ENCODE measurements around the gene ARPIN.
A peak's percentile ranks its signal among the peaks of the same experiment; 100 is the strongest.
"Not testable (repeated sequence)": the region's sequence is repeated elsewhere in the genome, so short reads cannot be mapped to it uniquely, and the experiment has no call there.

Gene ARPIN

DNA sequence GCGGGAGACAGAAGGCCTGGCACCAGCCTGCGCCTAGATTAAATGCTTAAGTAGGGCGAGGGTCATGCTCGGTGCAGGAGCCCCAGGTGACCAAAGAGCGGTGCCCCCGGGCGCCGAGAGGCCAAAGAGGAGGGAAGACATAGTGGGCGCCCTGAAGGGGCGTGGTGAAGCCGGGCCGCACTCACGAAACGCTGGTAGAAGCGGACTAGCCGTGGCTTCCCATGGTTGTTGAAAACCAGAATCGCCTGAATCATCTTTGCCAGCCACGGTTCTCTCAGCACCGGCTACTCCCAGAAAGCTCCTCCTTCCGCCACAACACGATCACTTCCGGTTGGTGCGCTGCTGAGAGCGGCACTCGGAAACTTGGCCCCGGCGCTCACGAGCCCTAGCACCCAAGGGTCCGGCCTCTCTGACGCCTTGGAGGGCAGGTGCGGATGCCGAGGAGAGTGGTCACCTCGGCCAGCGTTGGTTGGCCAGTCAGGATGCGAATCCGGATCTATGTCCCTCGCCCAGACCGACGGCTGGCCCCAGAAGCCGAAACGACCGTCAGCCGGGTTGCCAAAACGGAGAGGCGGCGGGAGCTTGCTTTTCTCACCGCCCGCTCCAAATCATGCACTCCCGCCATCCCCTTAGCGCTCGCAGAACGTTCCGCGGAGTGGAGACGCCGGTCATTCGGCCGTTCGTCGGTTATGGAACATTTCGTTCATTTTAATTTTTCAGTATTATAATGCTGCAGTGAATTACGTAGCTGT, 18.9 kb downstream of the ARPIN start, which contains the start of gene AP3S2:
AP3S2 (minus strand) TSS at position 299 of the 752 bp plus-strand sequence; CDS start at position 254, 45 bp downstream.
- DNase-seq, result peak; percentile 92 to 95
- intact Hi-C loops (cut with DNase I; ENCODE audit: low total_unique reads), result no loop called here

DNA sequence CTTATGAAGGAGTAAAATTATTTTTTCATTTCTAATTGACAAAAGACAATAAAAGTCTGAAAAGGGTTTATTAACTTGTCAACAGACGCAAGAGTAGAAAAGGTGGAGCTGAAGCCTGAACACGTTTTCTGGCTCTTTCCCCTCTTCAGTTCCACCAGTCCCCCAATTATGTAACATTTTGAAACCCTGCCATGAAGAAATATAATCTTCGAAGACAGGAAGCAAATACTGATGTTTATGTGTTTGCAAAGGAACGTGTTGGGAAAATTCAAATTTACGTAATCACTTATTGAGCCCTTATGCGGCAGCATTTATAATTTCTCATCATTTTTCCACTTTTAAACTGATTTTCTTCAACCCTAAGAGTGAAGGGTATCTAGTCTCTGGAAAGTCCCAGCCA, 19.7 kb downstream of the ARPIN start:
- Histone ChIP-seq H3K27me3 (no peaks in the 10 kb centered on the region), H3K9me3 (no peaks in the 10 kb centered on the region), H3K4me3 (peak overlapping the region; percentile 92 to 99), H3K27ac (peak overlapping the region; percentile 92 to 95), H3K4me1 (peaks cover 0 to 13% (median 12%) of the 10 kb centered on the region in 4 donors), H3K36me3 (peaks cover 7 to 15% (median 9%) of the 10 kb centered on the region in 3 donors)
- no peak for DNase-seq
- intact Hi-C loops (cut with DNase I; ENCODE audit: low total_unique reads), result no loop called here
- TF ChIP-seq, protein P1, sequence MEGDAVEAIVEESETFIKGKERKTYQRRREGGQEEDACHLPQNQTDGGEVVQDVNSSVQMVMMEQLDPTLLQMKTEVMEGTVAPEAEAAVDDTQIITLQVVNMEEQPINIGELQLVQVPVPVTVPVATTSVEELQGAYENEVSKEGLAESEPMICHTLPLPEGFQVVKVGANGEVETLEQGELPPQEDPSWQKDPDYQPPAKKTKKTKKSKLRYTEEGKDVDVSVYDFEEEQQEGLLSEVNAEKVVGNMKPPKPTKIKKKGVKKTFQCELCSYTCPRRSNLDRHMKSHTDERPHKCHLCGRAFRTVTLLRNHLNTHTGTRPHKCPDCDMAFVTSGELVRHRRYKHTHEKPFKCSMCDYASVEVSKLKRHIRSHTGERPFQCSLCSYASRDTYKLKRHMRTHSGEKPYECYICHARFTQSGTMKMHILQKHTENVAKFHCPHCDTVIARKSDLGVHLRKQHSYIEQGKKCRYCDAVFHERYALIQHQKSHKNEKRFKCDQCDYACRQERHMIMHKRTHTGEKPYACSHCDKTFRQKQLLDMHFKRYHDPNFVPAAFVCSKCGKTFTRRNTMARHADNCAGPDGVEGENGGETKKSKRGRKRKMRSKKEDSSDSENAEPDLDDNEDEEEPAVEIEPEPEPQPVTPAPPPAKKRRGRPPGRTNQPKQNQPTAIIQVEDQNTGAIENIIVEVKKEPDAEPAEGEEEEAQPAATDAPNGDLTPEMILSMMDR (IDR thresholded peaks at IDR 0.05), result no peak

More for the DNA sequence above, 18.9 kb downstream of the ARPIN start, which contains the start of gene AP3S2:
- H3K4me3 ChIP-seq, result peak within 1 kb of the TSS; percentile 92 to 99
- peaks cover 0 to 7% (median under 1%) of the 10 kb centered on the region in 3 donors for H3K36me3 ChIP-seq
- H3K27ac ChIP-seq, result peak within 1 kb of the TSS; percentile 92 to 95
- no peaks in the 10 kb centered on the region for H3K9me3 ChIP-seq
- H3K27me3 ChIP-seq, result no peaks in the 10 kb centered on the region
- TF ChIP-seq, protein P1 (IDR thresholded peaks at IDR 0.05), result no peak
- peaks cover 0 to 13% (median 12%) of the 10 kb centered on the region in 4 donors for H3K4me1 ChIP-seq

DNA sequence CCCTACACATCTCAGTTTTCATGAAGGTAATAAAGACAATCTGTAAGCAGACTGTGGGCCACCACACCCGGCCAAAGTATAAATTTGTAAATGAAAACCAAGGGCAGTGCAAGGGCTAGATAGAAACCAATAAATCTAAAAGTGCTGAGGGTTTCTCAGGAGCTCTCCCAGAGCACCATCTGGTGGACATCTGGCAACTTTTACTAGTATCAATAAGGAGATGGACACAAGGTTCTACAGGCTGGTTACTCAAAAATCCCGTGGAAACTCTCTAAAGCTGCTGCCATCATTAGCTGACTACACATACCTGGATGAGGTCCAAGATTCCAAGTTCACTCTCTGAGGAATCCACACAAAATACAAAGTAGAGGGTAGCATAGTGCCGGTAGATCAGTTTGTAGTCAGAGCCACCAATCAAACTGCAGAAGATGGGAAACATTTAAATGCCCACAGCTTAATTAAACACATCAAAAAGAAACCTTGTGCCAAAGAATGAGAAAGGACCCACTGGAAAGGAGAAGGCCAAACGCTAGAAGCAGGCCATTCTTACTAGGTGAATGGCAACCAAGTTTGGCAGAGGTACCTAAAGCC, 24.4 kb downstream of the ARPIN start:
- H3K27me3 ChIP-seq, result no peaks in the 10 kb centered on the region
- H3K4me1 ChIP-seq, result peaks cover 0 to 13% (median 12%) of the 10 kb centered on the region in 4 donors
- peaks cover 35 to 61% (median 49%) of the 10 kb centered on the region in 3 donors for H3K36me3 ChIP-seq
- no peak overlapping the region for H3K4me3 ChIP-seq
- intact Hi-C loops (cut with DNase I; ENCODE audit: low total_unique reads), result no loop called here
- H3K27ac ChIP-seq, result no peak overlapping the region
- TF ChIP-seq, protein P1 (IDR thresholded peaks at IDR 0.05), result no peak
- DNase-seq, result no peak
- H3K9me3 ChIP-seq, result no peaks in the 10 kb centered on the region

DNA sequence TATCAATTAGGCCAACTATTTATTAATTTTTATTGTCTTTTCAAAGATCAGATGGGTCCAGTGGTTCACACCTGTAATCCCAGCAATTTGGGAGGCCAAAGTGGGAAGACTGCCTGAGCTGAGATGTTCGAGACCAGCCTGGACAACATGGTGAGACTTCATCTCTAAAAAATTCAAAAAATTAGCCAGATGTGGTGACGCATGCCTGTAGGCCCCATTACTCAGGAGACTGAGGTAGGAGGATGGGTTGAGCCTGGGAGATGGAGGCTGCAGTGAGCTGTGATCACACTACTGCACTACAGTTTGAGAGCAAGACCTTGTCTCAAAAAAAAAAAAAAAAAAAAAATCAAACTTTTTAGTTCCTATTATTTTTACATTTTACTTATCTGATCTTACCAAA, 27.1 kb downstream of the ARPIN start:
- intact Hi-C loops (cut with DNase I; ENCODE audit: low total_unique reads), result no loop called here
- Histone ChIP-seq H3K27me3 (no peaks in the 10 kb centered on the region), H3K27ac (no peak overlapping the region), H3K36me3 (peaks cover 35 to 87% (median 65%) of the 10 kb centered on the region in 3 donors), H3K4me3 (no peak overlapping the region), H3K4me1 (no peaks in the 10 kb centered on the region), H3K9me3 (no peaks in the 10 kb centered on the region)
- no peak for DNase-seq
- TF ChIP-seq, protein P1 (IDR thresholded peaks at IDR 0.05), result no peak

DNA sequence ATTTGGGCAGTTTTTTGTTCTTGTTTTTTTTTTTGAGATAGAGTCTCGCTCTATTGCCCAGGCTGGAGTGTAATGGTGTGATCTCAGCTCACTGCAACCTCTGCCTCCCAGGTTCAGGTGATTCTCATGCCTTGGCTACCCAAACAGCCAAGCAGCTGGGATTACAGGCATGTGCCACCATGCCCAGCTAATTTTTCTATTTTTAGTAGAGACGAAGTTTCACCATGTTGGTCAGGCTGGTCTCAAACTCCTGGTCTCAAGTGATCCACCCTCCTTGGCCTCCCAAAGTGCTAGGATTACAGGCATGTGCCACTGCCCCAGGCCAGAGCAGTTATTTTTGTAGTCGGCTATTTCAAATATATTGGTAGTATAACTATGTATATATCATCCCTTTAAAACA, 27.6 kb downstream of the ARPIN start:
- H3K27me3 ChIP-seq; DNase-seq; H3K9me3 ChIP-seq; H3K4me3 ChIP-seq; H3K27ac ChIP-seq; H3K4me1 ChIP-seq; intact Hi-C loops (cut with DNase I; ENCODE audit: low total_unique reads): not testable (repeated sequence)
- peaks cover 35 to 91% (median 69%) of the 10 kb centered on the region in 3 donors for H3K36me3 ChIP-seq

DNA sequence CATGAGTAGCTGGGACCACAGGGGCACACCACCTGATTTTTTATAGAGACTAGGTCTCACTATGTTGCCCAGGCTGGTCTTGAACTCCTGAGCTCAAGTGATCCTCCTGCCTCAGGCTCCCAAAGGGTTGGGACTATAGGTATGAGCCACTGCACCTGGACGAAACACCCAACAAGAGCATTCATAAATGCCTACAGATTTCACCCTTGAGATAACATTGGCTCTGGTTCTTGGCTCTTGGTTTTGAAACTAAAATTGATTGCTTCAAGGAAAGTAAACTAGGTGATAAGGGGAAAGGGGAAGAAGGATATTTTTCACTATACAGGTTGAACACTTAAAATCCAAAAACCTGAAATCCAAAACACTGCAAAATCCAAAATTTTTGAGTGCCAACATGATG, 29.2 kb downstream of the ARPIN start:
- no peaks in the 10 kb centered on the region for H3K9me3 ChIP-seq
- H3K4me3 ChIP-seq, result no peak overlapping the region
- TF ChIP-seq, protein P1 (IDR thresholded peaks at IDR 0.05), result no peak
- DNase-seq, result no peak
- no peak overlapping the region for H3K27ac ChIP-seq
- no peaks in the 10 kb centered on the region for H3K4me1 ChIP-seq
- H3K27me3 ChIP-seq, result no peaks in the 10 kb centered on the region
- peaks cover 42 to 97% (median 73%) of the 10 kb centered on the region in 3 donors for H3K36me3 ChIP-seq
- intact Hi-C loops (cut with DNase I; ENCODE audit: low total_unique reads), result no loop called here

All from tibial artery (tissue), 4 donors.